ENCODE measurements around the gene KLF6. TPM values are rescaled to one million over a fixed set of nuclear protein-coding genes. Genes with fewer than 3 reads are reported as not detected.

The KLF6 gene
- total RNA-seq, 1 experiment from 2014 or later, result 3.9 TPM

DNA sequence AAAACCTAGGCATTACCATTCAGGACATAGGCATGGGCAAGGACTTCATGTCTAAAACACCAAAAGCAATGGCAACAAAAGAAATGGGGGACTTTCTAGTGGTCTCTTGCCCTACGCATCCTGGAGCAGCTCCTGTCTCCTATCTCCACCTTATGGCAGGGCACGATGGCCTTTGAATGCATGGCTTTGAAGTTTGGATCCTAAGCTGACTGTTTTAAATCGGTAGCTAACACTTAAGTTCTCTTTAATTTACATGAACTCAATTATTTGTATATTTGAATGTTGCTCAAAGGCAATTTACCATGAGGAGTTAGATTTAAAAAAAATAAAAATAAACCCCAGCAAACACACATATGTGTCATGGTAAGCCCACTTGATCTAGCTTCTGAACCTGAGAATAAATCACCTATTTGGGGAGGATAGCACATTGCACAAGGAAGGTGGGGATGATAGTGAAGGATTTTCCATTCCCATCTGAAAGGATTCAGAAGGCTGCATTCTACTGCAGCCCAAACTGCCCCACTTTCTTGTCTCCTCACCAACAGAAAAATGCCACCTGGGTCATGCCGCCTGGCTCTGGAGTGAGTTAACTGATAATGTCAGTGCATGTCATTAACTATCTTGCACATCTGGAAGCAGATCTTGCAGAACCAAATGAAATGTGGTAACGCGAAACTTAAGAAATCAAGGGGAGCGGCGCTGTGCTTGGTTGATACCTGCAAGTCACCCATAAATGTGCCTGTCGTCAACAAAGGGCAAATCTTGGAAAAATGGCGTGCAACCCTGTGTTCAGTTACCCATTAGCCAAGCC, 12.4 kb downstream of the KLF6 start:
- H3K9me3 ChIP-seq (ENCODE audit: low read length), result no peaks in the 10 kb centered on the region
- 0 out of 2 replicates have a peak, but pooled peaks cover 2% of the 10 kb centered on the region for H3K36me3 ChIP-seq (ENCODE audit: insufficient read depth, low read length)
- no peak overlapping the region for H3K4me2 ChIP-seq (ENCODE audit: low read depth, low read length, poor library complexity, severe bottlenecking)
- H3K79me2 ChIP-seq (ENCODE audit: low read length), result no peaks in the 10 kb centered on the region
- H3K4me3 ChIP-seq (ENCODE audit: low read length), result no peak overlapping the region
- H3K4me1 ChIP-seq (ENCODE audit: low read length), result no peaks in the 10 kb centered on the region
- no peak overlapping the region for H3K27ac ChIP-seq (ENCODE audit: low read length)
- DNase-seq, result no peak
- H2AFZ ChIP-seq (ENCODE audit: low read length), result no peak overlapping the region
- H3K27me3 ChIP-seq (ENCODE audit: low read length), result no peaks in the 10 kb centered on the region
- H3K9ac ChIP-seq (ENCODE audit: low read length), result no peak overlapping the region
- H4K20me1 ChIP-seq (ENCODE audit: insufficient read depth, low read depth, low read length), result no peaks in the 10 kb centered on the region
- H3K9me2 ChIP-seq (replicated peaks; ENCODE audit: insufficient read depth, low read length), result no peaks in the 10 kb centered on the region

DNA sequence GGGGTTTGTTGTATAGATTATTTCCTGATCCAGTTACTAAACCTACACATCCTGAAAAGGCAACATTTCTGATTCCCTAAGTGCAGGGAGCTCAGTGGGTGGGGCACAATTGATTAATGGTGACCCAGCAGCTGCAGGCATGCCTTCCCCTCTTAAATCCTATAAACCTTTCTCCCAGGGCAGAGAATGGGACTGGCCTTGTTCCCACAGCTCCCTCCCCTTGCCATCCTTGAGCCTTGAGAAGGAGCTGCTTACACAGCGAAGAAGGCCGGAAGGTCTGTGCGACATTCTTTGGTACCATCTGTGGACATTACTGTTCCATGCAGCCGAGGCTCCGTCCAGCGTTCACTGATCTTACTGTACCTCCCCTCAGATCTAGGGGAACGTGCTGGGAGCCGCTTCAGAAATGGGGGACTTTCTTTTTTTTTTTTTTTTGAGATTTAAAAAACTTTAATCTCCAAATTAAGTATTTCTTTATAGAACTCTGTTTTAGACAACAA, 14.3 kb downstream of the KLF6 start:
- Histone ChIP-seq H3K79me2 (ENCODE audit: low read length) (no peaks in the 10 kb centered on the region), H3K4me2 (ENCODE audit: low read depth, low read length, poor library complexity, severe bottlenecking) (no peak overlapping the region), H3K4me3 (ENCODE audit: low read length) (no peak overlapping the region), H3K9me3 (ENCODE audit: low read length) (no peaks in the 10 kb centered on the region), H3K36me3 (ENCODE audit: insufficient read depth, low read length) (no peaks in the 10 kb centered on the region), H3K27me3 (ENCODE audit: low read length) (no peaks in the 10 kb centered on the region), H3K9me2 (replicated peaks; ENCODE audit: insufficient read depth, low read length) (no peaks in the 10 kb centered on the region), H3K27ac (ENCODE audit: low read length) (no peak overlapping the region), H2AFZ (ENCODE audit: low read length) (no peak overlapping the region), H3K4me1 (ENCODE audit: low read length) (no peaks in the 10 kb centered on the region), H4K20me1 (ENCODE audit: insufficient read depth, low read depth, low read length) (no peaks in the 10 kb centered on the region), H3K9ac (ENCODE audit: low read length) (no peak overlapping the region)
- no peak for DNase-seq

DNA sequence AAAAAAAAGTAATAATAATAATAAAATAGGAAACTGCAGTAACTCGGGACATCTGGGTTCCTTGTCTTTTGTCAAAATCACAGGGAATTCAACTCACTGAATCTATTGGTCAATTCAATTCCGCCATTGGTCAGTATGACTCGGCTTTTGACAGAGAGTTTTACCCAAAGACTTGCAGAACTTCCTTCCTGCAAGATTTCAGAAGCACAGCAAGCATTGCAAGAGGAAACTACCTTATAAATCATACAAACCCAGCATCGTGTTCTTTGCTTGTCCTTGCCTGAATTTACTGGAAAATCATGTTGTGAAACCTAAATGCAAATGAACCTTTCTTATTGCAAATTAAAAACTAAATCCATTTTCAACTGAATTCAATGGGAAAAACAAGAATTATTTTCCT, 15.5 kb downstream of the KLF6 start:
- no peaks in the 10 kb centered on the region for H3K27me3 ChIP-seq (ENCODE audit: low read length)
- no peaks in the 10 kb centered on the region for H3K79me2 ChIP-seq (ENCODE audit: low read length)
- H3K4me1 ChIP-seq (ENCODE audit: low read length), result peaks cover 3% of the 10 kb centered on the region; the same call in 1 of the 2 replicates
- no peaks in the 10 kb centered on the region for H3K36me3 ChIP-seq (ENCODE audit: insufficient read depth, low read length)
- no peak overlapping the region for H3K9ac ChIP-seq (ENCODE audit: low read length)
- DNase-seq, result peak; percentile 25
- H3K9me3 ChIP-seq (ENCODE audit: low read length), result no peaks in the 10 kb centered on the region
- no peak overlapping the region for H2AFZ ChIP-seq (ENCODE audit: low read length)
- no peaks in the 10 kb centered on the region for H4K20me1 ChIP-seq (ENCODE audit: insufficient read depth, low read depth, low read length)
- H3K9me2 ChIP-seq (replicated peaks; ENCODE audit: insufficient read depth, low read length), result no peaks in the 10 kb centered on the region
- no peak overlapping the region for H3K27ac ChIP-seq (ENCODE audit: low read length)
- H3K4me3 ChIP-seq (ENCODE audit: low read length), result no peak overlapping the region
- no peak overlapping the region for H3K4me2 ChIP-seq (ENCODE audit: low read depth, low read length, poor library complexity, severe bottlenecking)

DNA sequence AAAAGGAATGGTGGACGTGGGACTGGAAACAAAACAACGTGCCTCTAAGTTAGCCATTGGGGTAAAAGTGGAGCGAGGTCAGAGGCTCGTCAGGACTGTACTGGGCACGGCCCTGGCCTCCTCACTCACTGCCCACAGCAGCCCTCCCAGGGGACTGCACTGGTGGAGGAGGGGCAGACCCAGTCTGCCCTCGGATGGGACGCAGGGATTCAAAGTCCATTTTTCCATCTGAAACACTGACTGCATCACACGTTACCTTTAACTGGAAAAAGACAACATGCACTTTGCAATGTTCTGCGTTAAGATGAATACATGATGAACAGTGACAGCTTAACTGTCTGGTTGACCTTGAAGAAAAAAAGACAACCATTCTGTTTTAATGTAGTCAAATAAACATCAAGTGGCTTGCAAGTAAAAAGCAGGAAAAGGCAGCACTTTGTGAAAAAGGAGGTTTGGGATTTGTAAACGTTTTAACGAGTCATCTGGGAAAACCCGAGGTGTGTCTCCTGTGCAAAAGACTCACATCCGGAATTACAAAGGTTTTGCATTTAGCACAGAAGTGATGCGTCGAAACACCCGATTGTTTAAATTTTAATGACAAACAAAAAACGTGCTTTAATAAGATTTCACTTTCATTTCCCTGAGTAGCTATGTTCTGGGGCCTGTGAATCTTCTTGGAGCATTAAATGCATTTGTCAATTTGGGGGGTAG, 18.8 kb downstream of the KLF6 start:
- H3K27ac ChIP-seq (ENCODE audit: low read length), result no peak overlapping the region
- H3K4me2 ChIP-seq (ENCODE audit: low read depth, low read length, poor library complexity, severe bottlenecking), result no peak overlapping the region
- H2AFZ ChIP-seq (ENCODE audit: low read length), result no peak overlapping the region

DNA sequence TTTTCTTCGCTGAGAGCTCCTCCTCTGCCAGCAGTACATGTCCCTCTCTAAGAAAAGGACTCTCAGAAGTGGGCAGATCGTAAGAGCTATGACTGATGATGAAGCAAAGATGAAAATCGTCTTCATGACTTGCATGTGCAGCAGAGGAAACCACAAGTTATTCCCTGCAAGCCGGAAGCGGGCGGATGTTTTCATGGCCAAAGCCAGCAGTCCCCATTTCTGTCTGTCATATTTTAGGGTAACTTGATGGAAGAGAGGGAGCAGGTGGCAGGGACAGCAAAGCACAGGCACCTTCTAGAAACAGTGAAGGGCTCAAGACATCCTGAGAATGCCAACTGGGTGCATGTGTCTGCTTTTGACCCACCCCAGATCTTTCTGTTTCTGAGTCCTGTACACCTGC, 19.9 kb downstream of the KLF6 start:
- H3K4me2 ChIP-seq (ENCODE audit: low read depth, low read length, poor library complexity, severe bottlenecking), result no peak overlapping the region
- no peak for DNase-seq
- H3K27ac ChIP-seq (ENCODE audit: low read length), result no peak overlapping the region
- H3K4me1 ChIP-seq (ENCODE audit: low read length), result peaks cover 14% of the 10 kb centered on the region
- no peak overlapping the region for H3K9ac ChIP-seq (ENCODE audit: low read length)
- no peaks in the 10 kb centered on the region for H4K20me1 ChIP-seq (ENCODE audit: insufficient read depth, low read depth, low read length)
- H3K4me3 ChIP-seq (ENCODE audit: low read length), result no peak overlapping the region
- no peak overlapping the region for H2AFZ ChIP-seq (ENCODE audit: low read length)
- no peaks in the 10 kb centered on the region for H3K36me3 ChIP-seq (ENCODE audit: insufficient read depth, low read length)
- H3K79me2 ChIP-seq (ENCODE audit: low read length), result no peaks in the 10 kb centered on the region
- no peaks in the 10 kb centered on the region for H3K9me3 ChIP-seq (ENCODE audit: low read length)
- H3K9me2 ChIP-seq (replicated peaks; ENCODE audit: insufficient read depth, low read length), result no peaks in the 10 kb centered on the region
- no peaks in the 10 kb centered on the region for H3K27me3 ChIP-seq (ENCODE audit: low read length)

More for the DNA sequence above, 18.8 kb downstream of the KLF6 start:
- DNase-seq, result no peak
- Histone ChIP-seq H3K9me2 (replicated peaks; ENCODE audit: insufficient read depth, low read length) (no peaks in the 10 kb centered on the region), H3K4me1 (ENCODE audit: low read length) (peaks cover 8% of the 10 kb centered on the region), H3K79me2 (ENCODE audit: low read length) (no peaks in the 10 kb centered on the region), H3K27me3 (ENCODE audit: low read length) (no peaks in the 10 kb centered on the region), H3K9ac (ENCODE audit: low read length) (no peak overlapping the region), H3K36me3 (ENCODE audit: insufficient read depth, low read length) (no peaks in the 10 kb centered on the region), H3K9me3 (ENCODE audit: low read length) (no peaks in the 10 kb centered on the region), H4K20me1 (ENCODE audit: insufficient read depth, low read depth, low read length) (no peaks in the 10 kb centered on the region), H3K4me3 (ENCODE audit: low read length) (no peak overlapping the region)

DNA sequence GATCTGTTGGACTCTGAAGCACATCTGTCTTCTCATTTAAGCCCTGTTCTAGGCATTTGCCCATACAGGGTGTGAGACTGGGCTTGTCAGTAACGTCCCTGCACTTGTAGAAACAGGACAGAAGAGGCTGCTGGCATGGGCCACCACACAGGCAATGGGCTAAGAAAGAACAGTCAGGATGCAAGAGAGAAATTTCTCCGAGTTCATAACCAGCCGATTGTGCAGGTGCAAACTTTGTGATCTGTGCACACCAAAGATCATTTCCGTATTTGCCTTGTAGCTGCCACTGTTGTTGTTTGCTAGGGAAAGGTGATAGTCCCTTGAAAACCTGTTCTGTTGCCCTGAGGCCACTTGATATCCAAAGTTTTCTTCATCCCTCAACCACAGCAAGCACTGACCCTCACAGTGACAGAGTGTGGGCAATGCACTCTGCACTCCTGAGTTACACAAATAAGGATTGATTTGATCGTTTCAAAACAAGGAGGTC, 20.3 kb downstream of the KLF6 start:
- Histone ChIP-seq H3K9ac (ENCODE audit: low read length) (no peak overlapping the region), H3K9me3 (ENCODE audit: low read length) (no peaks in the 10 kb centered on the region), H3K79me2 (ENCODE audit: low read length) (no peaks in the 10 kb centered on the region), H3K36me3 (ENCODE audit: insufficient read depth, low read length) (no peaks in the 10 kb centered on the region), H3K4me3 (ENCODE audit: low read length) (no peak overlapping the region), H3K27me3 (ENCODE audit: low read length) (no peaks in the 10 kb centered on the region), H2AFZ (ENCODE audit: low read length) (no peak overlapping the region), H3K4me1 (ENCODE audit: low read length) (peaks cover 14% of the 10 kb centered on the region), H3K27ac (ENCODE audit: low read length) (no peak overlapping the region), H3K4me2 (ENCODE audit: low read depth, low read length, poor library complexity, severe bottlenecking) (no peak overlapping the region), H4K20me1 (ENCODE audit: insufficient read depth, low read depth, low read length) (no peaks in the 10 kb centered on the region), H3K9me2 (replicated peaks; ENCODE audit: insufficient read depth, low read length) (no peaks in the 10 kb centered on the region)
- no peak for DNase-seq

DNA sequence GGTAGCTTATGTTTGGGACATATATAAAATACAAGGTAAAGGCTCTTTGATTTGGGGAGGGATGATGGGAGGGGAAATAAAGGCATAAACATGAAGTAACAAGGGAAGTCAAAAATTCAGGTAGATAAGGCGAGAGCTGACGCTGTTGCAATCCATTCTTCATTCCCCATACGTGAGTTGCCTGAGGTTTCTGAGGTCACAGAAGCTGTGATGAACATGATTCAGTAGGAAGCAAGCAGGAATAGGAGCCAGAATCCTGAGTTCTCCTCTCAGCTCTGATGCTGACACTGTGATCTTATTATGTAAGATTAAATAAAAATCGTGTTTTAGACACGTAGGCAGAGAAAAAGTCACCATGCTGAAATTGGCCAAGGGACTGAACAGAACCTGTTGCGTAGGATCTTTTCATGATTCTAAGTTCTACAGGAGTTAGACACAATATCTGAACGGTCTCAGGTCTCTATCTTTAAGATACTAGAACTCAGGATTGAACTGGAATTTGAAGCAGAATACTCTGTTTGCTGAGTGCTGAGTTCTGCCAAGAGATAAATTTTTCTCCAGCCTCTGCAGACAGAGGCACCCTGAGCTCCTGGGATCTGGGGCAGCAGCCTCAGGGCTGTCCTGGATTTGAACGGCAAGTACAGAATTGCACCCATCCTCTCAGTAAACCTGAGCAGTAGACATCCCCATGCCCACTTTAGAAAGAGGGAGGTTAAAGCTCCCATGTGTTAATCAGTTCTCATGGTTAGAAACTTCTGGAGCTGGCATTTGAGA, 21.0 kb downstream of the KLF6 start:
- H3K27me3 ChIP-seq (ENCODE audit: low read length), result no peaks in the 10 kb centered on the region
- no peak overlapping the region for H3K27ac ChIP-seq (ENCODE audit: low read length)
- H3K9me3 ChIP-seq (ENCODE audit: low read length), result no peaks in the 10 kb centered on the region
- peaks cover 14% of the 10 kb centered on the region for H3K4me1 ChIP-seq (ENCODE audit: low read length)
- no peak overlapping the region for H3K9ac ChIP-seq (ENCODE audit: low read length)
- no peak overlapping the region for H3K4me2 ChIP-seq (ENCODE audit: low read depth, low read length, poor library complexity, severe bottlenecking)
- no peaks in the 10 kb centered on the region for H3K79me2 ChIP-seq (ENCODE audit: low read length)
- no peaks in the 10 kb centered on the region for H4K20me1 ChIP-seq (ENCODE audit: insufficient read depth, low read depth, low read length)
- no peak overlapping the region for H3K4me3 ChIP-seq (ENCODE audit: low read length)
- no peaks in the 10 kb centered on the region for H3K9me2 ChIP-seq (replicated peaks; ENCODE audit: insufficient read depth, low read length)
- H2AFZ ChIP-seq (ENCODE audit: low read length), result no peak overlapping the region
- H3K36me3 ChIP-seq (ENCODE audit: insufficient read depth, low read length), result no peaks in the 10 kb centered on the region
- no peak for DNase-seq

DNA sequence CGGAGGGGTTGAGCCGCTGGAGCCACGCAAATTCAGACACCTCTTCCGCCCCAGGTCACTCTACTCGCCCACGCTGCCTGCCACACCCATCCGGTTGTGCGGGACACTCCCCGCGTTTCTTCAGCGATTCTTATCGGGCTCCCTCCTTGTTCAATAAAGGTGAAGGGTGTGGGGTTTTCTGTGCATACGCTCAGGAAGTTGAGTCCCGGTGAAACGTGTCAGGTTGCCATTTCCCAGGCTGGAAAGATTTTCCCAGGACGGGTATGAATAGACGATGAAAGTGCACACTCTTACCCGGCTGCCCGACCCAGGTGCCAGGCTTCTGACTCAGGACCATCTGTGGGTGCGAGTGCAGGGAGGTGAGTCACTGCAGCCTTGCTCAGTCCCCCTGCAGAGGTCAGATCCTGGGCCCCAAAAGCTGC, 22.0 kb downstream of the KLF6 start:
- Histone ChIP-seq H3K9me3 (ENCODE audit: low read length) (no peaks in the 10 kb centered on the region), H4K20me1 (ENCODE audit: insufficient read depth, low read depth, low read length) (no peaks in the 10 kb centered on the region), H3K27me3 (ENCODE audit: low read length) (no peaks in the 10 kb centered on the region), H3K4me2 (ENCODE audit: low read depth, low read length, poor library complexity, severe bottlenecking) (no peak overlapping the region), H3K36me3 (ENCODE audit: insufficient read depth, low read length) (no peaks in the 10 kb centered on the region), H3K9me2 (replicated peaks; ENCODE audit: insufficient read depth, low read length) (no peaks in the 10 kb centered on the region), H3K27ac (ENCODE audit: low read length) (no peak overlapping the region), H3K9ac (ENCODE audit: low read length) (no peak overlapping the region), H3K4me3 (ENCODE audit: low read length) (no peak overlapping the region), H3K79me2 (ENCODE audit: low read length) (no peaks in the 10 kb centered on the region), H2AFZ (ENCODE audit: low read length) (no peak overlapping the region), H3K4me1 (ENCODE audit: low read length) (peaks cover 14% of the 10 kb centered on the region)
- DNase-seq, result no peak

All from Karpas-422 (cell line).